ENCODE data around the gene VIPR2. TPM values are rescaled to one million over a fixed set of nuclear protein-coding genes. Genes with fewer than 3 reads are reported as not detected.

The VIPR2 gene
- polyA plus RNA-seq, 1 donor from 2014 or later: 0.51 TPM

DNA sequence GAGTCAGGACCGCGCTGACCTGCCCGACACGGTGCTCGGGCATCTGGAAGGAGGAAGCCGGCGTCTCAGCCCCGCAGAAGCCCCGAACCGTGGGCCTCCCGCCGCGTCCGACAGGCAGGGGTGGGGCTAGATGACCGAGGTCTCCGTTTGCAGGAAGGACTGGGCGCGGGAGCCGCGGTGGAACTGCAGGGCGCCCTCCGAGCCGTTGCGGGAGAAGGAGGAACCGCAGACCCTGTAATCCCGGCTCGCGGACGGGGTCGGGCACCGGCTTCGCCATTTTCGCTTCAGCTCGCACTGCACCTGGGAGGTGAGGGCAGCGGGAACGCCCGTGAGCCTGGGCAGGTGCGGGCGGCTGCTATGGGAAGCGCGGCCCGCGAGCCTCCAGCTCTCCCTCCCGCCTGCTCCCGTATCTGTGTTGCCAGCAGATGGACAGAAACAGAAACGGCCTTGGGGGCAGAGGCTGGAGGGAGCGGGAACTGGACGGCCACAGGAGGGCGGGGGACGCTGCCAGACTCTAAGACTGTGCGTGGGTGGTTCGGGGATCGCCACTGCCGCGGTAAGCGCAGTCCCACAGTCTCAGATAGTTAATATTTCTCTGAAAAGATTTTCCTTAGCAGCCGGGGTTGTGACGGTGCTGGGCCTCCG, 114.1 kb downstream of the VIPR2 start:
- Histone ChIP-seq H3K4me3 (ENCODE audit: low read length) (no peak overlapping the region), H3K79me2 (replicated peaks; ENCODE audit: insufficient read depth, low read length) (no peaks in the 10 kb centered on the region), H3K9ac (ENCODE audit: low read length) (no peak overlapping the region), H3K4me2 (ENCODE audit: low read length) (no peak overlapping the region), H3K36me3 (ENCODE audit: insufficient read depth, low read length) (no peaks in the 10 kb centered on the region), H3K9me3 (ENCODE audit: low read length) (no peaks in the 10 kb centered on the region), H4K20me1 (ENCODE audit: insufficient read depth) (no peaks in the 10 kb centered on the region), H3K9me2 (ENCODE audit: insufficient read depth, low read length) (no peaks in the 10 kb centered on the region), H3K27me3 (ENCODE audit: insufficient read depth, low read depth, low read length) (peaks cover 3% of the 10 kb centered on the region), H2AFZ (ENCODE audit: low read depth, low read length) (no peak overlapping the region), H3K27ac (ENCODE audit: low read length) (no peak overlapping the region), H3F3A (ENCODE audit: insufficient read depth, low read length, poor library complexity, severe bottlenecking) (no peaks in the 10 kb centered on the region)
- TF ChIP-seq TAF1 (IDR thresholded peaks at IDR 0.05; ENCODE audit: low read depth) (no peak), MXI1 (conservative IDR thresholded peaks at IDR 0.05; ENCODE audit: poor library complexity, severe bottlenecking) (no peak), SMC3 (conservative IDR thresholded peaks at IDR 0.05; ENCODE audit: poor library complexity) (no peak), EP300 (conservative IDR thresholded peaks at IDR 0.05; ENCODE audit: poor library complexity, severe bottlenecking) (no peak)

DNA sequence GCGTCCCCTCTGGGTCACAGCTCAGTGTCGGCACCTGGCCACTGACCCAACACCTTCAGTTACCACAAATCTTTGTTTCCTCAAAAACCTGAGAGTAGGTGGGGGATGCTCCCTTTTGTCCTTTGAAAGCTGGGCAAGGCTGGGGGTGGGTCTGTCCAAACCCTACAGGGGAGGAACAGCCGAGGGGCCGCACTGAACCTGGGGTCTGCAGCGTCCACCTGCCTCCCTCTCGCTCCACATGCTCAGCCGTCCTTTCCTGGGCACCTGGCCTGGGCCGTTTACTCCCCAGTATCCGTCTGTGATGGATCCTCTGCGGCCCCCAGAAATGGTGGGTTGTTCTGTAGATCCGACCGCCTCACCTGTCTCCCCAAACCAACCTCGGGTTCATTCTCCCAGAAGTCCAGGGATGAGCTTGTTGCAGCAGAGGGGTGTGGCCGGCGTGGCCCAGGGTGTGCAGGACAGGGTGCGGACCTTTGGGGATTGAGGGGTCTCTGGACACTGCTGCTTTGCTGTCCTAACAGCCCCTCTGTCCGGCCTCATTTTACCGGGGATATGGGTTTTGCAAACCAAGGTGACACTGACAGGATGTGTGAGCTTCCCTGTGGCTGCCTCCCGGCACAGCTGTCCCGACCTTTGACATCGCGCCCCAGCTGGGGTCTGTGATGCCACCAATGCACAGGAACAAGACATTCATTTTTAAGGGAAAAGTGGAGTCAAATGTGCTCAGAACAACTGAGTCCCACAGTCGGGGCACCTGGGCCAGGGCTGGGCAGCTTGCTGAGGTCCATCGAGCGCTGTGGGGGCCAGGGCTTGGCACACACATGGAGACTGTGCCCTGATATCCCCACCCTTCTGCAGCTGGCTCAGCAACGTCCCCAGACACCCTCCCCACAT, 115.9 kb downstream of the VIPR2 start:
- Histone ChIP-seq H3K27ac (ENCODE audit: low read length) (no peak overlapping the region), H3K4me3 (ENCODE audit: low read length) (no peak overlapping the region)

More for the DNA sequence above, 115.9 kb downstream of the VIPR2 start:
- TF ChIP-seq, protein P1, sequence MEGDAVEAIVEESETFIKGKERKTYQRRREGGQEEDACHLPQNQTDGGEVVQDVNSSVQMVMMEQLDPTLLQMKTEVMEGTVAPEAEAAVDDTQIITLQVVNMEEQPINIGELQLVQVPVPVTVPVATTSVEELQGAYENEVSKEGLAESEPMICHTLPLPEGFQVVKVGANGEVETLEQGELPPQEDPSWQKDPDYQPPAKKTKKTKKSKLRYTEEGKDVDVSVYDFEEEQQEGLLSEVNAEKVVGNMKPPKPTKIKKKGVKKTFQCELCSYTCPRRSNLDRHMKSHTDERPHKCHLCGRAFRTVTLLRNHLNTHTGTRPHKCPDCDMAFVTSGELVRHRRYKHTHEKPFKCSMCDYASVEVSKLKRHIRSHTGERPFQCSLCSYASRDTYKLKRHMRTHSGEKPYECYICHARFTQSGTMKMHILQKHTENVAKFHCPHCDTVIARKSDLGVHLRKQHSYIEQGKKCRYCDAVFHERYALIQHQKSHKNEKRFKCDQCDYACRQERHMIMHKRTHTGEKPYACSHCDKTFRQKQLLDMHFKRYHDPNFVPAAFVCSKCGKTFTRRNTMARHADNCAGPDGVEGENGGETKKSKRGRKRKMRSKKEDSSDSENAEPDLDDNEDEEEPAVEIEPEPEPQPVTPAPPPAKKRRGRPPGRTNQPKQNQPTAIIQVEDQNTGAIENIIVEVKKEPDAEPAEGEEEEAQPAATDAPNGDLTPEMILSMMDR (IDR thresholded peaks at IDR 0.05; ENCODE audit: poor library complexity, severe bottlenecking): no peak
- TF ChIP-seq POLR2AphosphoS5 (IDR thresholded peaks at IDR 0.05): no peak
- TF ChIP-seq REST (IDR thresholded peaks at IDR 0.05; ENCODE audit: borderline replicate concordance): no peak
- no peak for TF ChIP-seq SMC3 (conservative IDR thresholded peaks at IDR 0.05; ENCODE audit: poor library complexity)
- TF ChIP-seq MXI1 (conservative IDR thresholded peaks at IDR 0.05; ENCODE audit: poor library complexity, severe bottlenecking): no peak
- no peak for TF ChIP-seq TAF1 (IDR thresholded peaks at IDR 0.05; ENCODE audit: low read depth)
- no peak for TF ChIP-seq EZH2 (IDR thresholded peaks at IDR 0.05; ENCODE audit: borderline replicate concordance, insufficient read depth, low read length, poor library complexity, severe bottlenecking)
- no peak for TF ChIP-seq EP300 (conservative IDR thresholded peaks at IDR 0.05; ENCODE audit: poor library complexity, severe bottlenecking)
- no peak for TF ChIP-seq RAD21 (conservative IDR thresholded peaks at IDR 0.05)
- Histone ChIP-seq H4K20me1 (ENCODE audit: insufficient read depth) (no peaks in the 10 kb centered on the region), H2AFZ (ENCODE audit: low read depth, low read length) (no peak overlapping the region), H3K9me2 (ENCODE audit: insufficient read depth, low read length) (no peaks in the 10 kb centered on the region), H3K79me2 (replicated peaks; ENCODE audit: insufficient read depth, low read length) (no peaks in the 10 kb centered on the region), H3K36me3 (ENCODE audit: insufficient read depth, low read length) (no peaks in the 10 kb centered on the region), H3K27me3 (ENCODE audit: insufficient read depth, low read depth, low read length) (peaks cover 3% of the 10 kb centered on the region), H3K9ac (ENCODE audit: low read length) (no peak overlapping the region), H3K4me2 (ENCODE audit: low read length) (no peak overlapping the region), H3F3A (ENCODE audit: insufficient read depth, low read length, poor library complexity, severe bottlenecking) (no peaks in the 10 kb centered on the region), H3K9me3 (ENCODE audit: low read length) (no peaks in the 10 kb centered on the region)

Measured in neural cell (in vitro differentiated cells).